G401.6 (cell line): ENCODE data around the gene AOAH.
"Not testable (repeated sequence)": the region's sequence is repeated elsewhere in the genome, so short reads cannot be mapped to it uniquely, and the experiment has no call there.

ENCODE experiments used
- FAIRE-seq: peaks from 2 replicates; lab custom pipeline; 2012; peaks lifted over from hg19 to GRCh38; lab: Jason Lieb, UNC

Gene AOAH

DNA sequence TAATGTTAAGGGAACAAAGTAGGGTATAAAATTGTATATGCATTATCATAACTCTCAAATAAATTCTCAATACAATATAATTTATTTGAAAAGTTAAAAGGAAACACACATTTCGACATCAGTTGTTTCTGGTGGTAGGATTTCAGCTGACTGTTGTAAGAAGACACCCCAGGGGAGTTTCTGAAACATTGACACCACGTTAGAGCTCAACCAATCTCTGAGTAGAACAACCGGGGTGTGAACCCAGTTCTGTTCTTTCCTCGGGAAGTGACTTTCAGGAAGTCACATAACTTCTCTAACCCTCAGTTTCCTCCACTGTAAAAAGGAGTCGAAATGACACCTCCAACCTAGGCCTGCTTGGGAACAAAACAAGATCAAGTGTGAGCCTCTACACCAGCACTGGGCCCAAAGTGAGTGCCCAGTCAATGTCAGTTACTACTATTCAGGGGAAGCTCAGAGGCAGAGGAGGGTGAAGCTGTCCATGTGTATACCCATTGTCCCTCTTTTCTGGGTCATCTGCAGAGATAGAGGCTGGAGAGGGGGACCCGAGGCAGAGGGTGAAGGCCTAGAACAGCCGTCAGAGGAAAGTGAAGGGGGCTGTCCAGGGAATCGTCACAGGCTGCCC, 67.1 kb downstream of the AOAH start:
- FAIRE-seq = no peak

DNA sequence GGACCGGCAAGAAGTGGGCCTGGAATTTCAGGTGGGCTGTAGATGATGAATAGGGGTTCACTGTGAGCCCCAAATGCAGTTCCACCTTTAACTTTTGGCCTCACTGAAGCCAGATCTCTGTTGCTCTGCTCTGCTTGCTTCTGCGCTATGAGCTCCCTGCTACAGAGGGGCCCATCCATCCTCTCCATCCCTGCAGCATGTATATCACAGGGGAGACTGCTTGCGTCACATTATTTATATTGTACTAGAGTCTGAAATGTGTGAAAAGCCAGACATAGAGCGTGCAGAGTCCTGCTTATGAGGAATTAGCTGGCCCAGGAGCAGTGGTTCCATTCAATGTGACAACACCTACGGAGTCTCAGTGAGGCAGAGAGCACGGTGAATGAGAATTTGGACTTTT, 69.9 kb downstream of the AOAH start:
- no peak for FAIRE-seq

- FAIRE-seq = no peak
These were observed 70.5 kb downstream of the AOAH start for GRCh38 chr7:36653663-36654355.

GRCh38 chr7:36653008-36653662, 71.2 kb downstream of the AOAH start:
- FAIRE-seq = no peak

DNA sequence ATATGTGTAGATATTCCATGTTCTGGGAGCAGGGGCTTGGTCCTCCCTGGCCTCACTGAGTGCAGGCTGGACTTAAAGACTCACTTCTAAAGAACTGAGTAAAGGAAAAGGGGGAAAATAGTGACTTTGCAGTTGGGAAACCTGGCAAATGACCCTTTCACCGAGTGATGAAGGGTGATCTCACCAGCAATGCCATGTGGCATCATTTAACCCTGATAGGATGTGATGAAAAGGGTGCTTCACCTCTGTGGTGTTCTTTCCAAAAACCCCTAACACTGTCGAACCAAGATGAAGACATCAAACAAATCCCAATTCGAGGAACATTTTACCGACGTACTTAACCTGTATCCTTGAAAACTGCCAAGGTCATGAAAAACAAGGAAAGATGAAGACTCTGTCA, 71.9 kb downstream of the AOAH start:
- no peak for FAIRE-seq

- FAIRE-seq = no peak
These were observed 72.9 kb downstream of the AOAH start for GRCh38 chr7:36651404-36651803.

DNA sequence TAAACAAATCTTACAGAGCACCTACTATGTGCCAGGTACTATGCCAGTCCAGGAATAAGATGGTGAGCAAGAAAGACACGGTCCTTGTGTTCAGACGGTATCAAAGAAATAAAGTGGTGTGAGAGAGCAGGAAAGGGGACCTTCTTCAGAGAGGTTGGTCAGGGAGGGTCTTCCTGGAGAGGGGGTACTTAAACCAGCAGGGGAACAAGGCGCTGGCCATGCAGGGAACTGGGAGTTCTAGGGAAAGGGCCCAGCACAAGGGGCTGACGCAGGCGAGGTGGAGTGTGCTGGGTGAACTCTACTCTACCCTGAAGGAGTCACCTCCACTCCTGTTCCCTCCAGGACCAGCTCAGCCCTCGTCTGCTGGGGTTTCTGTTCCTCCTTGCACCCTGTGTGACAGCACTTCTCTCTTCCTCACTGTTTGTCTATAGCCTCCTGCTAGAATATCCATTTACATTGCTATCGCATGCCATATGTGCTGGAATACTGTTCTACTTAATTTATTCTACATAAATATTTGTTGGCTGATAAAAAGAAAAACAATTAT, 73.5 kb downstream of the AOAH start:
- FAIRE-seq = no peak

DNA sequence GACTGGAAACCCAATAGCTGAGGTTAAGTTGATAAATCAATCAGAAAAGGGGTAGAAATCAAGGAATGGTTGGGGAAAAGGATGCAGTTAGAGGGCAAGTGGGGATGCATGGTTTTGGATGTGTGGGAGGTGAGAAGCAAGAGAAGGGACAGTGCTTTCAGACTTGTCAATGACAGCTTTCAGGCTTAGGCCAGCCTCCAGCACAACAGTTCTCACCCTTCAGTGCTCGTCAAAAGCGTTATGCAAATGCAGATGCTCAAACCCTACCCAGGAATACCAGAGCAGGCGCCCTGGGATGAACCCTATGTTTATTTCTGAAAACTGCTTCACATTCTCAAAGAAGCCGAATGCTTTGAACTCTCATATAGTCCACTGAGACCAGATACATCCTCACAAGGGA, 74.0 kb downstream of the AOAH start:
- FAIRE-seq = no peak

DNA sequence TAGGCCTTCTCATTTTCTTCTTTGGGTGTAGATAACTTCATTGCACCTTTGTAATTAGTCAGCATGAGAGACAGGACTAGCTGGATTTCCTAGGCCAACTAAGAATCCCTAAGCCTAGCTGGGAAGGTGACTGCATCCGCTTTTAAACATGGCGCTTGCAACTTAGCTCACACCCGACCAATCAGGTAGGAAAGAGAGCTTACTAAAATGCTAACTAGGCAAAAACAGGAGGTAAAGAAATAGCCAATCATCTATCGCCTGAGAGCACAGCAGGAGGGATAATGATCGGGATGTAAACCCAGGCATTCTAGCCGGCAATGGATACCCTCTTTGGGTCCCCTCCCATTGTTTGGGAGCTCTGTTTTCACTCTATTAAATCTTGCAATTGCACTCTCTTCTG, 75.0 kb downstream of the AOAH start:
- not testable (repeated sequence) for FAIRE-seq

- no peak for FAIRE-seq
These were observed 75.9 kb downstream of the AOAH start for GRCh38 chr7:36648441-36648840.

GRCh38 chr7:36644625-36645422, 79.5 kb downstream of the AOAH start:
- no peak for FAIRE-seq

DNA sequence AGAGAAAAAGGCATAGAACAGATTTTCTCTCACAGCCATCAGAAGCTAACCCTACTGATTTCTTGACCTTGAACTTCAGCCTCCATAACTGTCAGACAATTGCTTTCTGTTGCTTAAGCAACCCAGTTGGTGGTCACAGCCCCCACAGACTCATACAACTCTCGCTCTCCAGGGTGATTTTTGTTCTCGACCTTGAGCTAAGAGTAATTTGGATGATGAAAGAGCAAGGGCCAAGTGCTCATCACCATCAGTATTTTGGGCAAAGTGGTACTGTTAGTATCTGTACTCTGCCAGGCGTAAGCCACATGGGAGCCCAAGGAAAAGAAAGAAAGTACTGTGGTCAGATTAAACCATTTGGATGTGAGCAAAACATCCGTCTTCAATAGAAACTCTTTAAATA, 81.9 kb downstream of the AOAH start:
- FAIRE-seq = no peak

GRCh38 chr7:36642010-36642409, 82.3 kb downstream of the AOAH start:
- no peak for FAIRE-seq

DNA sequence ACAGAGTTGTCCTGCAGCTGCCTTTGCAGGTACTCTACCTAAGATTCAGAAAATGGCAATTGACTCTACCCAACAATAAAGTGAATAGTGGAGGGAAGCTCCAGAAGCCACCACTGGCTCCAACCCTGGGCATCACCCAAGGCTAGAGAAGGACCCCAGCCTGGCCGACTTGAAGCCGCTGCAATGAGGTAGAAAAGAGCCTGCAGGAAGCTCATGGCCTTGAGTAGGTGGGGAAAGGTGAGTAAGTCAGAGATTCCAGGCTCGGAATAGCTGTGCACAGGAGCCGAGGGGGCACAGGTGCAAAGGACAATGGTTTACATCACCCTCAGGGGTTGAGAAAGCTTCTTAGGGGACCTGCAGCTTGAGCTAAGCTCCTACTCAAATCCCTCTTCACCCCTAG, 83.6 kb downstream of the AOAH start:
- no peak for FAIRE-seq

- FAIRE-seq = no peak
These were observed 84.5 kb downstream of the AOAH start for GRCh38 chr7:36639826-36640225.

- no peak for FAIRE-seq
These were observed 85.6 kb downstream of the AOAH start for GRCh38 chr7:36638586-36639263.

DNA sequence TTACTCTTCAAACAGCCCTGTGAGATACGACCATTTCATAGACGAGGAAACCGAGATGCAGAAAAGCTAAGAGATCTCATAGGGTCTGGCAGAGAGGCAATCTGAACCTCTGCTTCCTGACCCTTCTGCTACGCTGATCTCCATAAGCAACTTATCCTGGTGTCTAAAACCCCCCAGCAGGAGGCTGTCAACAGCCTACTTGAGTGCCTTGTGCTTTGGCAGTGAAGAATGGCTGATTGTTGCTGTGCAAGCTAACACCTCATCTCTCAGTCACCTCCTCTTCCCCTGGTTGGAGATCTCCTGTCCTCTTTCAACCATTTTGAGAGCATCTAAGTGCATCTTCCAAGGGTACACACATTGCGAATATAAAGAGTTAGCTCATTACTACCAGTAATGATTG, 86.2 kb downstream of the AOAH start:
- no peak for FAIRE-seq

DNA sequence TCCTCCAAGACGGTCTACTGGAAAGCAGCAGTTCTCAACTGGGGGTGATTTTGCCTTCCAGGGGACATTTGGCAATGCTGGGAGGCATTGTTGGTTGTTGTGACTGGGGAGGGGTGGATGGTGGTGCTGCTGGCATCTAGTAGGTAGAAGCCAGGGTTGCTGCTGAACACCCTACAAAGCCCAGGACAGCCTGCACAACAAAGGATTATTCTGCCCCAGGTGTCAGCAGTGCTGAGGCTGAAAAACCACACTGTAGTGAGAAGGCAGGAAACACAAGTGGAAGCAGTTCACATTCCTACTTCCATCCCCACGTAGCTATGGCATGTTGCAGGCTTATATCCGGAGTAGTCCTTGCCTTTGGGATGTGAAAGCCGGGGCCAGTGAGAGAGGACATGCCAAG, 86.9 kb downstream of the AOAH start:
- FAIRE-seq = no peak

DNA sequence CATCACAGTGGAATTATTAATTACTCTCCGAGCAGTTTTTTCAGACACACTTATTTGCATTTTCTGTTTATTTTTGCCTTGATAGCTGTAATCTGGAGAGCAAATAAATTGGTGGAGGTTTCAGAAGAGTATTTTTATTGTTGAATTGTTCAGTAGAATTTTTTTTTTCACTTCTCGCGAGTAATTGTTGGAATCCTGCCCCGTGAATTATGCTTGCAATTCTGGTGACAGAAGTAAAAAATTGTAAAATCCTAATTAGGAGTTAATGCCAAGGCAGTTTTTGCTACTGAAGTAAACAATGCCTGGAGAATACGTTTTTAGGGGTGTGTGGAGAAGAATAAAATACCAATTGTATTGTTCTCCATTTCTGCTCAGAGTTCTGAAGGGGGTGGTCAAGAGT, 88.2 kb downstream of the AOAH start:
- no peak for FAIRE-seq

DNA sequence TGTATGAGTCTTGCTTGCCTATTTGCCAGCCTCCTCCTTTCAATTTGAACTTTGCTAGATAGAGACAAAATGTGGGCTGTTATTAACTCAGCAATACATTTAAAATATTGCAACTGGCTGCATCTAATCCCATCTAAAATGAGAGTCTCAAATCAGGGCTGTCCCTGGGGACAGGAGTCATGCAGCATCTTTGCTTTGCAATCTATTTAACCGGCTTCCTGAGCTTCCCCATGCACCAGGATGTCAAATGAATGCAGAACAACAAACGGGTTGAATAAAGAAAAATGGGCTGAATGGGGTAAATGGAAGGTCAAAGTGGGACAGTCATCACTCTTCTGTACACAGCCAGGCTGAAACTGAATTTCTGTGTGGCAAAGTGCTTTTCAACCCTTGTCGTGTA, 89.2 kb downstream of the AOAH start:
- no peak for FAIRE-seq

DNA sequence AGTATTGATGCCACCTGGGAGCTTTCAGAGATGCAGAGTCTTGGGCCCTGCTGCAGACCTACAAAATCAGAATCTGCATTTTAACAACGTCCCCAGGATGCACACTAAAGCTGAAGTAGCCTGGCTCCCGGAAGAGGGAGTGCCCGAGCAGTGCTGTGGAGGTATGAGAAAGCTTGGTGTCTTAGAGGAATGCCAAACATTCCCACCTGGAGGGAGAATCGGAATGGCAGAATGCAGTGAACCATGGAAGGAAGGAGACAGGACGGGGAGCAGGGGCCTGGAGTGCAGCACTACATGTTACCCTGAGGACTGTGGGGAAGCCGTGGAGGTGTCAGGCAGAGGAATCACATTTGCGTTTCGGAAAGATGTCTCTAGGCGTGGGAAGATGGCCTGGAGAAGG, 90.9 kb downstream of the AOAH start:
- no peak for FAIRE-seq

DNA sequence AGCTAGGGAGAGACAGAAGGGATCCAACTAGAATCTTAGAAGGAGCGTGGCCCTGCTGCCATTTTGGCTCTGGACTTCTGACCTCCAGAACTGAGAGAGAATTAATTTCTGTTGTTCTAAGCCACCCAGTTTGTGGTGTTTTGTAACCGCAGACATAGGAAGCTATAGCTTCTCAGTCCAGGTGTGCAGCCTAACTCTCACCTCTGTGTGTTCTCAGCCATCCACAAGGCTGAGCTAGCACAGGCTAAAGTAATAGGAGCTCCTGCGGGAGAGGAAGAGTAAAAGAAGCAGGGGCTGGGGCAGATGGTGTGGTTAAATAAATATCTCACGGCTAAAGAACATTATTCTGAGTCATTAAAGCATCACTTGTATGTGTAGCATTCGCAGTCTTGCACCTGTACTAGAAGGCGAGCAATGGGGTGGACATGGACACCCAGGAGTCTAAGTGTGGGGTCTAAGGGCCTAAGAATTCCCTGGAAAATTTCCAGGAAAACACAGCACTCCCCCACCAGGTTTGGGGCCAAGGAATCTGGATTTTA, 94.1 kb downstream of the AOAH start:
- no peak for FAIRE-seq
